K562 (cell line): Measurements from ENCODE around the gene SETMAR. TPM values are rescaled to one million over a fixed set of nuclear protein-coding genes. Genes with fewer than 3 reads are reported as not detected.
A peak's percentile ranks its signal among the peaks of the same experiment; 100 is the strongest.

Experiments
- GABPB1 ChIP-seq: sonication (generic); formaldehyde crosslinking; IDR thresholded peaks from 2 replicates; pipeline ENCODE4 v1.8.0; 2022; ENCODE audit warnings: mild to moderate bottlenecking, missing genetic modification reagents
- MYC ChIP-seq, 2 experiments: fragments of 250-450 bp in 1 of 2; sonication (Bioruptor Pico) in 1 of 2; IDR thresholded peaks; 2 replicates each; pipeline versions ENCODE4 v1.5.1 to v1.6.1; 2012 to 2021; ENCODE audit warnings: low read depth in 2 of 2, borderline replicate concordance in 1 of 2, improper control_type of control experiment in 1 of 2, low read length in 1 of 2, mild to moderate bottlenecking in 1 of 2, moderate library complexity in 1 of 2
- POLR2A ChIP-seq: fragments of 450-650 bp; conservative IDR thresholded peaks from 2 replicates; pipeline ENCODE4 v1.6.1; 2016
- ZNF780A ChIP-seq: fragments of 250-450 bp; sonication (Bioruptor Pico); IDR thresholded peaks from 2 replicates; pipeline ENCODE4 v1.5.0; 2021; ENCODE audit warnings: mild to moderate bottlenecking
- ZNF830 ChIP-seq: fragments of 250-450 bp; sonication (Bioruptor Pico); IDR thresholded peaks from 2 replicates; pipeline ENCODE4 v1.5.0; 2021; ENCODE audit warnings: mild to moderate bottlenecking
- polyA plus RNA-seq, 8 experiments: library from polyadenylated mRNA; depleted of rRNA in 4 of 8; stranded (reverse) in 5 of 8; unstranded in 3 of 8; fragments of >200 nt; fragmentation: Nextera tagmentation in 2 of 8; fragmentation: Illumina TruSeq in 1 of 8; extraction: Ambion mirVana in 2 of 8; extraction: Trizol in 1 of 8; gene quantifications; 2 replicates each; pipeline versions ENCODE4 v1.2.1 to v1.2.3, GENCODE V29; 2011 to 2014; ENCODE audit warnings: inconsistent platforms in 1 of 8, missing spikeins in 1 of 8
- total RNA-seq, 7 experiments: library from RNA; depleted of rRNA in 6 of 7; stranded (reverse); fragments of >200 nt in 6 of 7; fragmentation: Illumina TruSeq in 2 of 7; extraction: Trizol in 2 of 7; gene quantifications; 2 replicates each; pipeline versions ENCODE4 v1.2.1 to v1.2.3, GENCODE V29; 2011 to 2021; ENCODE audit warnings: low replicate concordance in 1 of 7
- TF ChIP-seq, protein P1 (sequence below), 2 experiments: fragments of 450-650 bp in 1 of 2; sonication (generic) in 1 of 2; formaldehyde crosslinking in 1 of 2; IDR thresholded peaks; 2 replicates each; pipeline versions ENCODE4 v1.7.1 to v1.9.0; 2016 to 2022; ENCODE audit warnings: inconsistent platforms in 1 of 2, mild to moderate bottlenecking in 1 of 2, missing genetic modification reagents in 1 of 2
- TF ChIP-seq, protein P2 (sequence below), 3 experiments: IDR thresholded peaks in 2 of 3; conservative IDR thresholded peaks in 1 of 3; 2 replicates each; pipeline ENCODE4 v1.5.1; 2011 to 2012; ENCODE audit warnings: low read length in 3 of 3, mild to moderate bottlenecking in 3 of 3, control low read depth in 2 of 3, improper control_type of control experiment in 1 of 3, inconsistent platforms in 1 of 3, low read depth in 1 of 3, mixed read lengths in 1 of 3, moderate library complexity in 1 of 3; ENCODE audit not compliant: insufficient read depth in 2 of 3

The SETMAR gene
- total and polyA plus RNA-seq, 9 of the 15 experiments (the other 6 are each of a cell fraction or from before 2014, with no cell fraction given): 5.5 to 25.1 (median 18.2) TPM

DNA sequence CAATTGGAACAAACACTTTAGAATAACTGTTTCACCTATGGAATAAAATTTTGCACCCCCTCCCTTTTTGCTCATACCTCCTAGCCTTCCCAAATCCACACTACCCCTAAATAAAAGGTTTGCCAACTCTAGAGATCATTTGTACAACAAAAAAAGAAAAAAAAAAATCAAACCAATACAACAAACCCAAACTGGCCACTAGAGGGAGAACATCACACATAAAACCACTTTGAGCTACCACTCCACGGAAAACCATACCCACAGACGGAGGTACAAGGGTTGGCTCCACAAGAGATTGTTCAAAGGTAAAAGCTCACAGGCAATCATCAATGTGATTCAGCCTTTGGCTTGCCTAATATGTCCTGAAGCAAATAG, 47.6 kb downstream of the SETMAR start (continued):
- TF ChIP-seq, protein P1, sequence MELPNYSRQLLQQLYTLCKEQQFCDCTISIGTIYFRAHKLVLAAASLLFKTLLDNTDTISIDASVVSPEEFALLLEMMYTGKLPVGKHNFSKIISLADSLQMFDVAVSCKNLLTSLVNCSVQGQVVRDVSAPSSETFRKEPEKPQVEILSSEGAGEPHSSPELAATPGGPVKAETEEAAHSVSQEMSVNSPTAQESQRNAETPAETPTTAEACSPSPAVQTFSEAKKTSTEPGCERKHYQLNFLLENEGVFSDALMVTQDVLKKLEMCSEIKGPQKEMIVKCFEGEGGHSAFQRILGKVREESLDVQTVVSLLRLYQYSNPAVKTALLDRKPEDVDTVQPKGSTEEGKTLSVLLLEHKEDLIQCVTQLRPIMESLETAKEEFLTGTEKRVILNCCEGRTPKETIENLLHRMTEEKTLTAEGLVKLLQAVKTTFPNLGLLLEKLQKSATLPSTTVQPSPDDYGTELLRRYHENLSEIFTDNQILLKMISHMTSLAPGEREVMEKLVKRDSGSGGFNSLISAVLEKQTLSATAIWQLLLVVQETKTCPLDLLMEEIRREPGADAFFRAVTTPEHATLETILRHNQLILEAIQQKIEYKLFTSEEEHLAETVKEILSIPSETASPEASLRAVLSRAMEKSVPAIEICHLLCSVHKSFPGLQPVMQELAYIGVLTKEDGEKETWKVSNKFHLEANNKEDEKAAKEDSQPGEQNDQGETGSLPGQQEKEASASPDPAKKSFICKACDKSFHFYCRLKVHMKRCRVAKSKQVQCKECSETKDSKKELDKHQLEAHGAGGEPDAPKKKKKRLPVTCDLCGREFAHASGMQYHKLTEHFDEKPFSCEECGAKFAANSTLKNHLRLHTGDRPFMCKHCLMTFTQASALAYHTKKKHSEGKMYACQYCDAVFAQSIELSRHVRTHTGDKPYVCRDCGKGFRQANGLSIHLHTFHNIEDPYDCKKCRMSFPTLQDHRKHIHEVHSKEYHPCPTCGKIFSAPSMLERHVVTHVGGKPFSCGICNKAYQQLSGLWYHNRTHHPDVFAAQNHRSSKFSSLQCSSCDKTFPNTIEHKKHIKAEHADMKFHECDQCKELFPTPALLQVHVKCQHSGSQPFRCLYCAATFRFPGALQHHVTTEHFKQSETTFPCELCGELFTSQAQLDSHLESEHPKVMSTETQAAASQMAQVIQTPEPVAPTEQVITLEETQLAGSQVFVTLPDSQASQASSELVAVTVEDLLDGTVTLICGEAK (IDR thresholded peaks at IDR 0.05): peak; percentile 19; the same call in 1 of the 2 replicates
- TF ChIP-seq, protein P1 (CRISPR knock-in tag; IDR thresholded peaks at IDR 0.05): no peak
- no peak for TF ChIP-seq ZNF780A
- TF ChIP-seq POLR2A: no peak
- TF ChIP-seq MYC (IDR thresholded peaks at IDR 0.05; ENCODE audit: low read depth, low read length): peak; percentile 28; the same call in 1 of the 2 replicates
- no peak for TF ChIP-seq MYC (CRISPR knock-in tag; IDR thresholded peaks at IDR 0.05; ENCODE audit: borderline replicate concordance, low read depth)
- no peak for TF ChIP-seq GABPB1 (CRISPR knock-in tag)
- TF ChIP-seq, protein P2, sequence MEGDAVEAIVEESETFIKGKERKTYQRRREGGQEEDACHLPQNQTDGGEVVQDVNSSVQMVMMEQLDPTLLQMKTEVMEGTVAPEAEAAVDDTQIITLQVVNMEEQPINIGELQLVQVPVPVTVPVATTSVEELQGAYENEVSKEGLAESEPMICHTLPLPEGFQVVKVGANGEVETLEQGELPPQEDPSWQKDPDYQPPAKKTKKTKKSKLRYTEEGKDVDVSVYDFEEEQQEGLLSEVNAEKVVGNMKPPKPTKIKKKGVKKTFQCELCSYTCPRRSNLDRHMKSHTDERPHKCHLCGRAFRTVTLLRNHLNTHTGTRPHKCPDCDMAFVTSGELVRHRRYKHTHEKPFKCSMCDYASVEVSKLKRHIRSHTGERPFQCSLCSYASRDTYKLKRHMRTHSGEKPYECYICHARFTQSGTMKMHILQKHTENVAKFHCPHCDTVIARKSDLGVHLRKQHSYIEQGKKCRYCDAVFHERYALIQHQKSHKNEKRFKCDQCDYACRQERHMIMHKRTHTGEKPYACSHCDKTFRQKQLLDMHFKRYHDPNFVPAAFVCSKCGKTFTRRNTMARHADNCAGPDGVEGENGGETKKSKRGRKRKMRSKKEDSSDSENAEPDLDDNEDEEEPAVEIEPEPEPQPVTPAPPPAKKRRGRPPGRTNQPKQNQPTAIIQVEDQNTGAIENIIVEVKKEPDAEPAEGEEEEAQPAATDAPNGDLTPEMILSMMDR (IDR thresholded peaks at IDR 0.05 in 2 of 3, conservative IDR thresholded peaks at IDR 0.05 in 1 of 3; ENCODE audit: insufficient read depth in 2 of 3, low read depth in 1 of 3, low read length in 3 of 3): peak; percentile 77 to 94 (median 89)
- TF ChIP-seq ZNF830 (CRISPR knock-in tag): no peak
